HEK293 (cell line): Measurements from ENCODE around the gene EIPR1.

Experiments
- CTCF ChIA-PET: fragments of 350-600 bp; formaldehyde crosslinking; extraction: SDS; loops from one replicate; lab custom pipeline; 2021; ENCODE audit warnings: antibody characterized with exemption; lab: Yijun Ruan, JAX
- POLR2A ChIA-PET: fragments of 300-600 bp; formaldehyde crosslinking; extraction: SDS; loops from one replicate; lab custom pipeline; 2020; ENCODE audit warnings: antibody characterized with exemption, inconsistent platforms; lab: Yijun Ruan, JAX
- H3K27ac ChIP-seq: fragments of 200-500 bp; sonication (Bioruptor generic); 2 replicates; pipeline ENCODE4 v1.5.1; 2014; ENCODE audit warnings: low read depth, low read length, control low read depth, inconsistent platforms; ENCODE audit errors: extremely low read depth
- H3K36me3 ChIP-seq, 2 experiments: fragments of 200-500 bp in 1 of 2; sonication (Bioruptor generic) in 1 of 2; 1 replicate in 1 of 2; 2 replicates in 1 of 2; pipeline ENCODE4 v1.5.1; 2014 to 2017; ENCODE audit warnings: inconsistent platforms in 2 of 2, low read length in 2 of 2; ENCODE audit not compliant: control insufficient read depth in 2 of 2, insufficient read depth in 1 of 2
- H3K4me1 ChIP-seq: fragments of 200-500 bp; sonication (Bioruptor generic); 2 replicates; pipeline ENCODE4 v1.5.1; 2014; ENCODE audit warnings: mild to moderate bottlenecking, low read length, inconsistent platforms; ENCODE audit not compliant: control insufficient read depth, insufficient read depth
- H3K4me3 ChIP-seq: 2 replicates; pipeline ENCODE4 v1.5.1; 2011; ENCODE audit warnings: low read depth, mild to moderate bottlenecking, control low read depth, low read length, moderate library complexity
- H3K9me3 ChIP-seq: fragments of 200-500 bp; sonication (Bioruptor generic); 2 replicates; pipeline ENCODE4 v1.5.1; 2014; ENCODE audit warnings: low read depth, low read length, inconsistent platforms; ENCODE audit not compliant: control insufficient read depth, insufficient read depth
- GLIS2 ChIP-seq: fragments of 450-650 bp; formaldehyde crosslinking; IDR thresholded peaks from 2 replicates; pipeline ENCODE4 v1.5.1; 2016; ENCODE audit warnings: missing biosample characterization, missing genetic modification characterization
- PRDM2 ChIP-seq: fragments of 450-650 bp; formaldehyde crosslinking; IDR thresholded peaks from 2 replicates; pipeline ENCODE4 v1.5.1; 2016; ENCODE audit warnings: missing biosample characterization, missing genetic modification characterization, borderline replicate concordance
- SP3 ChIP-seq: fragments of 450-650 bp; formaldehyde crosslinking; IDR thresholded peaks from 2 replicates; pipeline ENCODE4 v1.5.1; 2016; ENCODE audit warnings: missing biosample characterization, missing genetic modification characterization
- TSHZ1 ChIP-seq: fragments of 450-650 bp; formaldehyde crosslinking; IDR thresholded peaks from 2 replicates; pipeline ENCODE4 v1.5.1; 2016; ENCODE audit warnings: missing biosample characterization, missing genetic modification characterization, borderline replicate concordance
- WT1 ChIP-seq: fragments of 450-650 bp; formaldehyde crosslinking; IDR thresholded peaks from 2 replicates; pipeline ENCODE4 v1.5.1; 2016; ENCODE audit warnings: missing biosample characterization, missing genetic modification characterization
- YY1 ChIP-seq: fragments of 450-650 bp; formaldehyde crosslinking; IDR thresholded peaks from 2 replicates; pipeline ENCODE4 v1.5.1; 2018; ENCODE audit warnings: missing biosample characterization, missing genetic modification characterization
- ZBTB44 ChIP-seq: fragments of 450-650 bp; IDR thresholded peaks from 2 replicates; pipeline ENCODE4 v1.5.1; 2018; ENCODE audit warnings: missing biosample characterization, mild to moderate bottlenecking, missing genetic modification characterization
- ZFHX2 ChIP-seq: fragments of 450-650 bp; formaldehyde crosslinking; conservative IDR thresholded peaks from 2 replicates; pipeline ENCODE4 v1.5.1; 2016; ENCODE audit warnings: missing biosample characterization, missing genetic modification characterization
- ZNF121 ChIP-seq: fragments of 450-650 bp; formaldehyde crosslinking; IDR thresholded peaks from 2 replicates; pipeline ENCODE4 v1.5.1; 2016; ENCODE audit warnings: missing biosample characterization, missing genetic modification characterization
- ZNF302 ChIP-seq: fragments of 450-650 bp; formaldehyde crosslinking; IDR thresholded peaks from 2 replicates; pipeline ENCODE4 v1.5.1; 2016; ENCODE audit warnings: missing biosample characterization, missing genetic modification characterization, low read depth
- ZNF426 ChIP-seq: fragments of 450-650 bp; formaldehyde crosslinking; IDR thresholded peaks from 2 replicates; pipeline ENCODE4 v1.5.1; 2017; ENCODE audit warnings: missing biosample characterization, missing genetic modification characterization, mild to moderate bottlenecking, inconsistent platforms, moderate library complexity
- ZNF501 ChIP-seq: fragments of 450-650 bp; formaldehyde crosslinking; IDR thresholded peaks from 2 replicates; pipeline ENCODE4 v1.5.1; 2016; ENCODE audit warnings: missing biosample characterization, missing genetic modification characterization
- ZNF544 ChIP-seq: fragments of 450-650 bp; formaldehyde crosslinking; IDR thresholded peaks from 2 replicates; pipeline ENCODE4 v1.5.0; 2017; ENCODE audit warnings: missing biosample characterization, missing genetic modification characterization
- ZNF548 ChIP-seq: fragments of 450-650 bp; formaldehyde crosslinking; IDR thresholded peaks from 2 replicates; pipeline ENCODE4 v1.5.1; 2016; ENCODE audit warnings: missing biosample characterization, missing genetic modification characterization
- ZNF585B ChIP-seq: fragments of 450-650 bp; formaldehyde crosslinking; IDR thresholded peaks from 2 replicates; pipeline ENCODE4 v1.5.1; 2016; ENCODE audit warnings: missing biosample characterization, missing genetic modification characterization
- ZNF677 ChIP-seq: fragments of 450-650 bp; IDR thresholded peaks from 2 replicates; pipeline ENCODE4 v1.5.0; 2018; ENCODE audit warnings: missing biosample characterization, mild to moderate bottlenecking, missing genetic modification characterization, moderate library complexity
- ZNF830 ChIP-seq: fragments of 450-650 bp; IDR thresholded peaks from 2 replicates; pipeline ENCODE4 v1.5.0; 2018; ENCODE audit warnings: missing biosample characterization, missing genetic modification characterization, low read depth, mild to moderate bottlenecking, moderate library complexity
- ZXDB ChIP-seq: fragments of 450-650 bp; formaldehyde crosslinking; IDR thresholded peaks from 2 replicates; pipeline ENCODE4 v1.5.1; 2016; ENCODE audit warnings: missing biosample characterization, missing genetic modification characterization

The EIPR1 gene

GRCh38 chr2:3170792-3171455 is 206.7 kb downstream of the EIPR1 start:
- no peaks in the 10 kb centered on the region for H3K9me3 ChIP-seq
- ChIA-PET POLR2A (interaction anchor here (0.6 kb wide), 1 partner anchor 247 kb away, joined by 4 read pairs; no protein-coding TSS in a partner anchor), CTCF (no interaction called here)
- no peak overlapping the region for H3K4me3 ChIP-seq
- no peaks in the 10 kb centered on the region for H3K4me1 ChIP-seq
- TF ChIP-seq TSHZ1 (tag by site-specific recombination) = no peak
- no peak for TF ChIP-seq ZNF585B (tag by site-specific recombination)
- TF ChIP-seq ZBTB44 (tag by site-specific recombination) = no peak
- TF ChIP-seq ZNF121 = no peak
- no peak for TF ChIP-seq ZFHX2 (tag by site-specific recombination)
- no peak for TF ChIP-seq GLIS2 (tag by site-specific recombination)
- no peak for TF ChIP-seq ZNF544
- no peak for TF ChIP-seq ZNF677 (tag by site-specific recombination)
- no peak for TF ChIP-seq ZNF548
- TF ChIP-seq ZNF302 = no peak
- no peak for TF ChIP-seq WT1 (tag by site-specific recombination)
- TF ChIP-seq ZNF426 (tag by site-specific recombination) = no peak
- no peak for TF ChIP-seq ZXDB
- no peak for TF ChIP-seq SP3
- TF ChIP-seq ZNF830 (tag by site-specific recombination) = no peak
- TF ChIP-seq PRDM2 = no peak
- TF ChIP-seq YY1 (tag by site-specific recombination) = no peak
- TF ChIP-seq ZNF501 (tag by site-specific recombination) = no peak
- H3K27ac ChIP-seq = no peak overlapping the region
- H3K36me3 ChIP-seq = peaks cover 0 to 8% of the 10 kb centered on the region in 2 experiments; a peak in 1 of 3 replicates
